Liver (tissue), 9 donors: ENCODE results near the gene MRPL51. TPM values are rescaled to one million over a fixed set of nuclear protein-coding genes. Genes with fewer than 3 reads are reported as not detected.

Experiments used
- DNase-seq: peaks from one replicate; pipeline ENCODE4 v3.0.0-alpha.2; 2017; ENCODE audit warnings: low spot score
- H3K27ac ChIP-seq, 2 donors: one replicate each; pipeline ENCODE4 v1.7.0; 2013; ENCODE audit warnings: inconsistent platforms in 2 of 2, low read length in 2 of 2, control low read depth in 1 of 2, low read depth in 1 of 2, mild to moderate bottlenecking in 1 of 2
- H3K27me3 ChIP-seq, 4 donors: one replicate each; pipeline versions ENCODE4 v1.6.1 to v1.7.0; 2013; ENCODE audit warnings: low read length in 3 of 4, inconsistent platforms in 1 of 4, mild to moderate bottlenecking in 1 of 4, moderate library complexity in 1 of 4; ENCODE audit not compliant: control insufficient read depth in 4 of 4, insufficient read depth in 4 of 4
- H3K36me3 ChIP-seq, 4 donors: one replicate each; pipeline versions ENCODE4 v1.6.1 to v1.7.0; 2013; ENCODE audit warnings: low read length in 3 of 4, mild to moderate bottlenecking in 3 of 4, low read depth in 1 of 4, moderate library complexity in 1 of 4; ENCODE audit not compliant: control insufficient read depth in 4 of 4, insufficient read depth in 3 of 4
- H3K4me1 ChIP-seq, 4 donors: one replicate each; pipeline versions ENCODE4 v1.6.1 to v1.7.0; 2013; ENCODE audit warnings: low read length in 3 of 4, mild to moderate bottlenecking in 3 of 4, moderate library complexity in 1 of 4; ENCODE audit not compliant: control insufficient read depth in 4 of 4, insufficient read depth in 4 of 4
- H3K4me3 ChIP-seq, 3 donors: one replicate each; pipeline versions ENCODE4 v1.6.1 to v1.7.0; 2013; ENCODE audit warnings: low read length in 3 of 3, control low read depth in 1 of 3, low read depth in 1 of 3, mild to moderate bottlenecking in 1 of 3
- H3K9ac ChIP-seq, 2 donors: one replicate each; pipeline ENCODE4 v1.7.0; 2013; ENCODE audit warnings: low read length in 2 of 2, mild to moderate bottlenecking in 2 of 2, moderate library complexity in 2 of 2, control low read depth in 1 of 2, low read depth in 1 of 2
- H3K9me3 ChIP-seq, 4 donors: one replicate each; pipeline versions ENCODE4 v1.6.1 to v1.7.0; 2013; ENCODE audit warnings: low read length in 3 of 4; ENCODE audit not compliant: control insufficient read depth in 4 of 4
- EGR1 ChIP-seq, 2 donors: IDR thresholded peaks; 2 replicates each; pipeline ENCODE4 v1.6.1; 2016 to 2018; ENCODE audit warnings: antibody characterized with exemption in 2 of 2, low read depth in 2 of 2
- FOXA1 ChIP-seq: IDR thresholded peaks from 2 replicates; pipeline ENCODE4 v1.6.1; 2016; ENCODE audit warnings: antibody characterized with exemption
- FOXA2 ChIP-seq: IDR thresholded peaks from 2 replicates; pipeline ENCODE4 v1.6.1; 2016; ENCODE audit warnings: antibody characterized with exemption
- GABPA ChIP-seq, 2 donors: IDR thresholded peaks in 1 of 2; conservative IDR thresholded peaks in 1 of 2; 2 replicates each; pipeline ENCODE4 v1.6.1; 2016; ENCODE audit warnings: antibody characterized with exemption in 2 of 2, mild to moderate bottlenecking in 1 of 2, moderate library complexity in 1 of 2
- HNF4A ChIP-seq, 2 donors: conservative IDR thresholded peaks; 2 replicates each; pipeline ENCODE4 v1.6.1; 2016; ENCODE audit warnings: antibody characterized with exemption in 2 of 2, mild to moderate bottlenecking in 2 of 2
- HNF4G ChIP-seq: IDR thresholded peaks from 2 replicates; pipeline ENCODE4 v1.6.1; 2016; ENCODE audit warnings: antibody characterized with exemption
- NR2F2 ChIP-seq: IDR thresholded peaks from 2 replicates; pipeline ENCODE4 v1.6.1; 2016; ENCODE audit warnings: antibody characterized with exemption
- RAD21 ChIP-seq, 2 donors: IDR thresholded peaks; 2 replicates each; pipeline ENCODE4 v1.6.1; 2016; ENCODE audit warnings: antibody characterized with exemption in 2 of 2, mild to moderate bottlenecking in 2 of 2
- RXRA ChIP-seq, 2 donors: IDR thresholded peaks; 2 replicates each; pipeline ENCODE4 v1.6.1; 2017 to 2018; ENCODE audit warnings: antibody characterized with exemption in 2 of 2, mild to moderate bottlenecking in 1 of 2
- SP1 ChIP-seq: IDR thresholded peaks from 2 replicates; pipeline ENCODE4 v1.6.1; 2018; ENCODE audit warnings: antibody characterized with exemption, mild to moderate bottlenecking
- TAF1 ChIP-seq: conservative IDR thresholded peaks from 2 replicates; pipeline ENCODE4 v1.6.1; 2016; ENCODE audit warnings: antibody characterized with exemption, mild to moderate bottlenecking
- YY1 ChIP-seq: IDR thresholded peaks from 2 replicates; pipeline ENCODE4 v1.6.1; 2016; ENCODE audit warnings: antibody characterized with exemption, mild to moderate bottlenecking
- WGBS: extraction: QIAGEN DNeasy Blood & Tissue Kit; methylation state at CpG from one replicate; pipeline ENCODE4 v1.1.7; 2013; 5-methylcytosine and 5-hydroxymethylcytosine counted together
- polyA plus RNA-seq, 2 donors: library from polyadenylated mRNA; stranded (reverse) in 1 of 2; unstranded in 1 of 2; fragments of 200-250 nt in 1 of 2; fragments of >200 nt in 1 of 2; fragmentation: Nextera tagmentation in 1 of 2; extraction: Ambion mirVana in 1 of 2; gene quantifications; one replicate each; pipeline versions ENCODE4 v1.2.1 to v1.2.3, GENCODE V29; 2013 to 2015
- total RNA-seq, 2 donors: library from RNA; depleted of rRNA; stranded (reverse); fragments of >200 nt; gene quantifications; one replicate each; pipeline ENCODE4 v1.2.3, GENCODE V29; 2014
- TF ChIP-seq, protein P1 (sequence below): IDR thresholded peaks from 2 replicates; pipeline ENCODE4 v1.6.1; 2016; ENCODE audit warnings: antibody characterized with exemption
- TF ChIP-seq, protein P2 (sequence below): IDR thresholded peaks from 2 replicates; pipeline ENCODE4 v1.6.1; 2016; ENCODE audit warnings: antibody characterized with exemption
- TF ChIP-seq, protein P3 (sequence below): fragments of 150-350 bp; IDR thresholded peaks from 2 replicates; pipeline ENCODE4 v1.5.1; 2017; ENCODE audit warnings: improper control_type of control experiment, low read depth, low read length; ENCODE audit not compliant: missing input control
- TF ChIP-seq, protein P4 (sequence below): IDR thresholded peaks from 2 replicates; pipeline ENCODE4 v1.6.1; 2016; ENCODE audit warnings: antibody characterized with exemption
- TF ChIP-seq, protein P5 (sequence below): IDR thresholded peaks from 2 replicates; pipeline ENCODE4 v1.6.1; 2016; ENCODE audit warnings: antibody characterized with exemption, mild to moderate bottlenecking
- donor health status: healthy.
- donor health status: healthy.
- donor health status: healthy.
- donor health status: healthy.
- donor health status: healthy.

MRPL51 gene
- total and polyA plus RNA-seq, 4 donors, result 37.6 to 163 (median 48.0) TPM

DNA sequence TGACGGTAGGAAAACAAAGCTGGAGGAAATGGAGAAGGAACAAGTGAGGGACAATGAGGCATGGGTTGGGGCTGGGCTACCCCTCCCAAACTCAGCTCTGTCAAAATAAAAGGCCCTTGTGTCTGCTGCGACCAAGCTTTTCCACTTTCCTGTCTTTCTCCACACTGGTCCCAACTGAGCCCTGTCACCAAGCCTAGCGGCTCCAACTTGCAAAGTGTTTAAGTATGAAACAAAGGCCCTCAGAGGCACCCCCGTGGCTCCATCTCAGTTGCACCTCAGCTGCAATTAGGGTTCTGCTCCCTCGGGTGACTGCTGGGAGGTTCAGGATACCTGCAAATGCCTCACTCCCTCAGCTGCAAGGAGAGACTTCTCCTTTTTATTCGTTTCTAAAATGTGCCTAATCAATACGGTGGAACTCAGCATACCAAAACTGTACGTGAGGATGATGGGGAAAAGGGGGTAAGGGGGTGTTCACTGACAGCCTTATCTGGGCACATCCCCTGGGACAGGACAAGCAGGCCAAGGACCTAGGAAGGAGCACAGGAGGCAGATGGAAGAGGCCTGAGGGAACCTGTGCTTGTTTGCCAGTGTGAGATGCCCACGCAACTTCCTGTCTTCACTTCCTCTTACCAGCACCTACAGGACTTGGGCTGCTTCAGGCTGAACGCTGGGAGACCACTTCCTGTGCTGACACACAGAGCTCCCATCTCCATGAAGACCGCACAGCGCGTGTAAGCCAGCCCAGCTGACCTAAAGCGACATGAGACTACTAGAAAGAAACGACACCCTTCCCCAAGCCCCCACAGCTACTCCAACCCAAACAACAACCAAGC is 31.4 kb downstream of the MRPL51 start:
- WGBS, result 75% methylated on average over 15 of the region's 15 CpGs
- no peak overlapping the region for H3K4me3 ChIP-seq
- H3K9me3 ChIP-seq, result no peaks in the 10 kb centered on the region
- H3K27ac ChIP-seq, result peak overlapping the region; percentile 4 to 57
- peaks cover 0 to 2% (median 0%) of the 10 kb centered on the region in 4 donors for H3K4me1 ChIP-seq
- H3K27me3 ChIP-seq, result no peaks in the 10 kb centered on the region
- H3K9ac ChIP-seq, result no peak overlapping the region
- H3K36me3 ChIP-seq, result peaks cover 10 to 74% (median 62%) of the 10 kb centered on the region in 4 donors
- no peak for DNase-seq
- TF ChIP-seq, protein P1, sequence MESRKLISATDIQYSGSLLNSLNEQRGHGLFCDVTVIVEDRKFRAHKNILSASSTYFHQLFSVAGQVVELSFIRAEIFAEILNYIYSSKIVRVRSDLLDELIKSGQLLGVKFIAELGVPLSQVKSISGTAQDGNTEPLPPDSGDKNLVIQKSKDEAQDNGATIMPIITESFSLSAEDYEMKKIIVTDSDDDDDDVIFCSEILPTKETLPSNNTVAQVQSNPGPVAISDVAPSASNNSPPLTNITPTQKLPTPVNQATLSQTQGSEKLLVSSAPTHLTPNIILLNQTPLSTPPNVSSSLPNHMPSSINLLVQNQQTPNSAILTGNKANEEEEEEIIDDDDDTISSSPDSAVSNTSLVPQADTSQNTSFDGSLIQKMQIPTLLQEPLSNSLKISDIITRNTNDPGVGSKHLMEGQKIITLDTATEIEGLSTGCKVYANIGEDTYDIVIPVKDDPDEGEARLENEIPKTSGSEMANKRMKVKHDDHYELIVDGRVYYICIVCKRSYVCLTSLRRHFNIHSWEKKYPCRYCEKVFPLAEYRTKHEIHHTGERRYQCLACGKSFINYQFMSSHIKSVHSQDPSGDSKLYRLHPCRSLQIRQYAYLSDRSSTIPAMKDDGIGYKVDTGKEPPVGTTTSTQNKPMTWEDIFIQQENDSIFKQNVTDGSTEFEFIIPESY, result no peak
- TF ChIP-seq NR2F2, result no peak
- no peak for TF ChIP-seq SP1
- TF ChIP-seq RXRA (IDR thresholded peaks at IDR 0.05), result no peak
- TF ChIP-seq TAF1, result no peak
- no peak for TF ChIP-seq GABPA (IDR thresholded peaks at IDR 0.05 in 1 of 2, conservative IDR thresholded peaks at IDR 0.05 in 1 of 2)
- TF ChIP-seq, protein P2, sequence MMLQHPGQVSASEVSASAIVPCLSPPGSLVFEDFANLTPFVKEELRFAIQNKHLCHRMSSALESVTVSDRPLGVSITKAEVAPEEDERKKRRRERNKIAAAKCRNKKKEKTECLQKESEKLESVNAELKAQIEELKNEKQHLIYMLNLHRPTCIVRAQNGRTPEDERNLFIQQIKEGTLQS, result no peak
- TF ChIP-seq, protein P3, sequence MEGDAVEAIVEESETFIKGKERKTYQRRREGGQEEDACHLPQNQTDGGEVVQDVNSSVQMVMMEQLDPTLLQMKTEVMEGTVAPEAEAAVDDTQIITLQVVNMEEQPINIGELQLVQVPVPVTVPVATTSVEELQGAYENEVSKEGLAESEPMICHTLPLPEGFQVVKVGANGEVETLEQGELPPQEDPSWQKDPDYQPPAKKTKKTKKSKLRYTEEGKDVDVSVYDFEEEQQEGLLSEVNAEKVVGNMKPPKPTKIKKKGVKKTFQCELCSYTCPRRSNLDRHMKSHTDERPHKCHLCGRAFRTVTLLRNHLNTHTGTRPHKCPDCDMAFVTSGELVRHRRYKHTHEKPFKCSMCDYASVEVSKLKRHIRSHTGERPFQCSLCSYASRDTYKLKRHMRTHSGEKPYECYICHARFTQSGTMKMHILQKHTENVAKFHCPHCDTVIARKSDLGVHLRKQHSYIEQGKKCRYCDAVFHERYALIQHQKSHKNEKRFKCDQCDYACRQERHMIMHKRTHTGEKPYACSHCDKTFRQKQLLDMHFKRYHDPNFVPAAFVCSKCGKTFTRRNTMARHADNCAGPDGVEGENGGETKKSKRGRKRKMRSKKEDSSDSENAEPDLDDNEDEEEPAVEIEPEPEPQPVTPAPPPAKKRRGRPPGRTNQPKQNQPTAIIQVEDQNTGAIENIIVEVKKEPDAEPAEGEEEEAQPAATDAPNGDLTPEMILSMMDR, result no peak
- TF ChIP-seq EGR1 (IDR thresholded peaks at IDR 0.05; ENCODE audit: low read depth in 2 of 2), result no peak

DNA sequence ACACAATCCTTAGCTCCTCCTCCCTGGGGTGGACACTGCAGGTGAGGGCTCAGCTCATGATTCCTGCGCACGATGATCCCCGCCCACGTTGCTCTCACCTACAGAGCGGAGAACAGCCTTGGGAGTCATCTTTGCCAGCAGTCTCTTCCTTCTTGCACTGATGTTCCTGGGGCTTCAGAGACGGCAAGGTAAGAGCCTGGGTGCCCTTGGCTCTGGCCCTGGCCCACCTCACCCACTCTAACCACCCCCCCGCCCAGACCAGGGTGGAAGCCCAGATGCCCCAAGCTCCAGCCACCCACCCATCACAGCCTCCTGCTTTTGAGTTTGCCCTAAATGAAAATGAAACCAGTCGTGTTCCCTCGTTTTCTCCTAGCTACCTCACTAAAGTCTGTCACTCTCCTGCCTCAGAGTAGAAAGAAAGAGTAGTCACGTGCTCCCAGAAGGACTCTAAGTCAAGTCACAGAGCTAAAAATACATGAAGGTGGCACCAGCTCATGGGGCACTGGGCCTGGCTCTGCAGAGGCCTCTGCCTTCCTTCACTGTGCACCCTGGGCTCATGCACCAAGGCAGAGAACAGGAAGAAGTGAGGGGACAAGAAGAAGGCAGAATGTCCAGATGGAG is 32.2 kb downstream of the MRPL51 start:
- Histone ChIP-seq H3K4me1 (peaks cover 0 to 2% (median 0%) of the 10 kb centered on the region in 4 donors), H3K9ac (no peak overlapping the region), H3K4me3 (no peak overlapping the region), H3K9me3 (no peaks in the 10 kb centered on the region), H3K27ac (peak overlapping the region; percentile 4 to 55), H3K27me3 (no peaks in the 10 kb centered on the region), H3K36me3 (peaks cover 10 to 72% (median 62%) of the 10 kb centered on the region in 4 donors)
- DNase-seq, result no peak
- TF ChIP-seq EGR1 (IDR thresholded peaks at IDR 0.05; ENCODE audit: low read depth in 2 of 2), result no peak
- TF ChIP-seq FOXA1, result no peak
- TF ChIP-seq HNF4A (conservative IDR thresholded peaks at IDR 0.05), result no peak
- TF ChIP-seq SP1, result no peak
- TF ChIP-seq, protein P4, sequence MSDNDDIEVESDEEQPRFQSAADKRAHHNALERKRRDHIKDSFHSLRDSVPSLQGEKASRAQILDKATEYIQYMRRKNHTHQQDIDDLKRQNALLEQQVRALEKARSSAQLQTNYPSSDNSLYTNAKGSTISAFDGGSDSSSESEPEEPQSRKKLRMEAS, result no peak
- TF ChIP-seq RXRA (IDR thresholded peaks at IDR 0.05), result no peak
- TF ChIP-seq HNF4G, result no peak
- no peak for TF ChIP-seq FOXA2
- no peak for TF ChIP-seq GABPA (IDR thresholded peaks at IDR 0.05 in 1 of 2, conservative IDR thresholded peaks at IDR 0.05 in 1 of 2)
- no peak for TF ChIP-seq NR2F2
- TF ChIP-seq, protein P2, result no peak
- TF ChIP-seq, protein P1, result no peak
- TF ChIP-seq, protein P5, sequence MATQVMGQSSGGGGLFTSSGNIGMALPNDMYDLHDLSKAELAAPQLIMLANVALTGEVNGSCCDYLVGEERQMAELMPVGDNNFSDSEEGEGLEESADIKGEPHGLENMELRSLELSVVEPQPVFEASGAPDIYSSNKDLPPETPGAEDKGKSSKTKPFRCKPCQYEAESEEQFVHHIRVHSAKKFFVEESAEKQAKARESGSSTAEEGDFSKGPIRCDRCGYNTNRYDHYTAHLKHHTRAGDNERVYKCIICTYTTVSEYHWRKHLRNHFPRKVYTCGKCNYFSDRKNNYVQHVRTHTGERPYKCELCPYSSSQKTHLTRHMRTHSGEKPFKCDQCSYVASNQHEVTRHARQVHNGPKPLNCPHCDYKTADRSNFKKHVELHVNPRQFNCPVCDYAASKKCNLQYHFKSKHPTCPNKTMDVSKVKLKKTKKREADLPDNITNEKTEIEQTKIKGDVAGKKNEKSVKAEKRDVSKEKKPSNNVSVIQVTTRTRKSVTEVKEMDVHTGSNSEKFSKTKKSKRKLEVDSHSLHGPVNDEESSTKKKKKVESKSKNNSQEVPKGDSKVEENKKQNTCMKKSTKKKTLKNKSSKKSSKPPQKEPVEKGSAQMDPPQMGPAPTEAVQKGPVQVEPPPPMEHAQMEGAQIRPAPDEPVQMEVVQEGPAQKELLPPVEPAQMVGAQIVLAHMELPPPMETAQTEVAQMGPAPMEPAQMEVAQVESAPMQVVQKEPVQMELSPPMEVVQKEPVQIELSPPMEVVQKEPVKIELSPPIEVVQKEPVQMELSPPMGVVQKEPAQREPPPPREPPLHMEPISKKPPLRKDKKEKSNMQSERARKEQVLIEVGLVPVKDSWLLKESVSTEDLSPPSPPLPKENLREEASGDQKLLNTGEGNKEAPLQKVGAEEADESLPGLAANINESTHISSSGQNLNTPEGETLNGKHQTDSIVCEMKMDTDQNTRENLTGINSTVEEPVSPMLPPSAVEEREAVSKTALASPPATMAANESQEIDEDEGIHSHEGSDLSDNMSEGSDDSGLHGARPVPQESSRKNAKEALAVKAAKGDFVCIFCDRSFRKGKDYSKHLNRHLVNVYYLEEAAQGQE, result no peak
- TF ChIP-seq RAD21 (IDR thresholded peaks at IDR 0.05), result no peak
- no peak for TF ChIP-seq YY1
- 84% methylated on average over 10 of the region's 10 CpGs for WGBS
